CD14-positive monocyte (primary cell): ENCODE measurements around the gene FZD7. TPM values are rescaled to one million over a fixed set of nuclear protein-coding genes. Genes with fewer than 3 reads are reported as not detected.

ENCODE experiments used
- DNase-seq, 3 donors: peaks; one replicate each; pipeline ENCODE4 v3.0.0-alpha.2; 2011 to 2022
- H2AFZ ChIP-seq: 2 replicates; pipeline ENCODE4 v1.6.0; 2012; ENCODE audit warnings: mild to moderate bottlenecking, low read depth, low read length, inconsistent platforms; ENCODE audit not compliant: insufficient read depth, poor library complexity, severe bottlenecking
- H3K27ac ChIP-seq, 2 donors: 1 replicate in 1 of 2; 2 replicates in 1 of 2; pipeline ENCODE4 v1.5.1; 2012 to 2013; ENCODE audit warnings: low read length in 2 of 2, control low read depth in 1 of 2, inconsistent platforms in 1 of 2, low read depth in 1 of 2, mild to moderate bottlenecking in 1 of 2
- H3K27me3 ChIP-seq, 2 donors: one replicate each; pipeline versions ENCODE4 v1.6.0 to v1.6.1; 2011 to 2013; ENCODE audit warnings: low read length in 2 of 2; ENCODE audit not compliant: control insufficient read depth in 2 of 2, insufficient read depth in 2 of 2
- H3K36me3 ChIP-seq, 2 donors: replicated peaks in 1 of 2; 1 replicate in 1 of 2; 2 replicates in 1 of 2; pipeline versions ENCODE4 v1.5.1 to v1.6.1; 2012 to 2013; ENCODE audit warnings: low read length in 2 of 2, control low read depth in 1 of 2, inconsistent platforms in 1 of 2, mild to moderate bottlenecking in 1 of 2; ENCODE audit not compliant: insufficient read depth in 2 of 2, control insufficient read depth in 1 of 2
- H3K4me1 ChIP-seq, 2 donors: 1 replicate in 1 of 2; 2 replicates in 1 of 2; pipeline versions ENCODE4 v1.5.1 to v1.6.1; 2012 to 2013; ENCODE audit warnings: low read length in 2 of 2, control low read depth in 1 of 2, inconsistent platforms in 1 of 2, mild to moderate bottlenecking in 1 of 2, moderate library complexity in 1 of 2; ENCODE audit not compliant: insufficient read depth in 2 of 2, control insufficient read depth in 1 of 2
- H3K4me2 ChIP-seq: replicated peaks from 2 replicates; pipeline ENCODE3; 2012; ENCODE audit warnings: low read length, moderate library complexity, mild to moderate bottlenecking; ENCODE audit not compliant: poor library complexity, severe bottlenecking; ENCODE audit errors: extremely low read depth
- H3K4me3 ChIP-seq, 3 experiments: fragments of 200-600 bp in 1 of 3; sonication (generic) in 1 of 3; replicated peaks in 1 of 3; 1 replicate in 2 of 3; 2 replicates in 1 of 3; pipeline ENCODE4 v1.5.1; 2011 to 2013; ENCODE audit warnings: low read length in 3 of 3, mild to moderate bottlenecking in 3 of 3, control low read depth in 2 of 3, low read depth in 2 of 3, inconsistent platforms in 1 of 3, moderate library complexity in 1 of 3
- H3K79me2 ChIP-seq: 2 replicates; pipeline ENCODE4 v1.6.0; 2012; ENCODE audit warnings: mild to moderate bottlenecking, control low read depth, inconsistent platforms, low read length, moderate library complexity; ENCODE audit not compliant: insufficient read depth
- H3K9ac ChIP-seq: 2 replicates; pipeline ENCODE4 v1.6.0; 2017; ENCODE audit warnings: low read length, mild to moderate bottlenecking; ENCODE audit not compliant: insufficient read depth, poor library complexity, severe bottlenecking
- H3K9me3 ChIP-seq, 2 donors: replicated peaks in 1 of 2; 1 replicate in 1 of 2; 2 replicates in 1 of 2; pipeline versions ENCODE4 v1.5.1 to v1.6.1; 2012 to 2013; ENCODE audit warnings: low read length in 2 of 2, control low read depth in 1 of 2; ENCODE audit not compliant: control insufficient read depth in 1 of 2, insufficient read depth in 1 of 2
- H4K20me1 ChIP-seq: 2 replicates; pipeline ENCODE4 v1.6.0; 2012; ENCODE audit warnings: mild to moderate bottlenecking, low read length, control low read depth, moderate library complexity; ENCODE audit not compliant: insufficient read depth
- H3K27ac Mint-ChIP-seq, 7 donors: one replicate each; pipeline ENCODE4 v1.8.0; 2020; ENCODE audit warnings: mild to moderate bottlenecking in 7 of 7, mixed read lengths in 7 of 7, moderate library complexity in 6 of 7, inconsistent platforms in 2 of 7
- H3K27me3 Mint-ChIP-seq, 3 donors: one replicate each; pipeline ENCODE4 v1.8.0; 2021 to 2022; ENCODE audit warnings: low read depth in 3 of 3, mild to moderate bottlenecking in 3 of 3, mixed read lengths in 3 of 3, moderate library complexity in 3 of 3, inconsistent platforms in 1 of 3
- H3K36me3 Mint-ChIP-seq, 2 donors: one replicate each; pipeline ENCODE4 v1.8.0; 2020; ENCODE audit warnings: mixed read lengths in 2 of 2, inconsistent platforms in 1 of 2, mild to moderate bottlenecking in 1 of 2
- H3K4me1 Mint-ChIP-seq: one replicate; pipeline ENCODE4 v1.8.0; 2020; ENCODE audit warnings: mild to moderate bottlenecking, mixed read lengths
- H3K4me3 Mint-ChIP-seq, 2 donors: one replicate each; pipeline ENCODE4 v1.8.0; 2020; ENCODE audit warnings: mild to moderate bottlenecking in 2 of 2, mixed read lengths in 2 of 2, moderate library complexity in 1 of 2
- H3K9me3 Mint-ChIP-seq, 7 donors: one replicate each; pipeline ENCODE4 v1.8.0; 2020 to 2022; ENCODE audit warnings: mixed read lengths in 7 of 7, mild to moderate bottlenecking in 6 of 7, moderate library complexity in 6 of 7, inconsistent platforms in 2 of 7
- CTCF ChIP-seq: fragments of 200-600 bp; IDR thresholded peaks from one replicate; pipeline ENCODE4 v1.8.0; 2022; ENCODE audit warnings: antibody characterized with exemption, mild to moderate bottlenecking
- WGBS: methylation state at CpG from one replicate; pipeline ENCODE4 v1.1.5; 2013; ENCODE audit warnings: missing lambda C conversion rate; ENCODE audit not compliant: insufficient coverage; 5-methylcytosine and 5-hydroxymethylcytosine counted together
- intact Hi-C, 2 donors: fragments of 100-400 bp; cut with micrococcal nuclease; formaldehyde crosslinking; loops; one replicate each; pipeline versions ENCODE4 v1.15.0 to v1.15.1; 2023
- polyA minus RNA-seq: library from RNA; depleted of rRNA, polyadenylated mRNA; stranded (reverse); fragments of >200 nt; gene quantifications from 2 replicates; pipeline ENCODE4 v1.2.3, GENCODE V29; 2012
- polyA plus RNA-seq, 3 donors: library from polyadenylated mRNA; depleted of rRNA in 1 of 3; unstranded in 2 of 3; stranded (reverse) in 1 of 3; fragments of 300-500 nt in 2 of 3; fragments of >200 nt in 1 of 3; fragmentation: Illumina TruSeq in 2 of 3; gene quantifications; 1 replicate in 2 of 3; 2 replicates in 1 of 3; pipeline ENCODE4 v1.2.3, GENCODE V29; 2012 to 2021
- total RNA-seq, 12 experiments: library from RNA in 1 of 12; stranded (reverse) in 1 of 12; fragments of 120-200 nt in 1 of 12; gene quantifications; one replicate each; pipeline ENCODE4 v1.2.4 and lab custom pipeline; 2013 to 2026; ENCODE audit warnings: mixed read lengths in 6 of 12, inconsistent platforms in 1 of 12

FZD7 gene
- total RNA-seq (2013) = 0.23 TPM
- polyA plus RNA-seq (under 1 TPM in 2 of 3 donors, not detected in 1; 0.05 to 0.28 TPM), polyA minus RNA-seq (0.42 and 0.80 TPM in 2 replicates), total RNA-seq (lab: John Stamatoyannopoulos, UW) (1.4 to 6.9 (median 3.4) reads per million in 11 experiments)

- H3K4me3 Mint-ChIP-seq = peak within 1 kb of the TSS; percentile 90 to 95
- no peak for TF ChIP-seq CTCF
- Histone ChIP-seq H3K9ac (peak within 1 kb of the TSS; percentile 52), H2AFZ (peak within 1 kb of the TSS; percentile 95), H3K4me2 (peak within 1 kb of the TSS; percentile 90), H4K20me1 (no peaks in the 10 kb centered on the region), H3K27ac (no peak within 1 kb of the TSS), H3K79me2 (no peaks in the 10 kb centered on the region), H3K4me1 (peaks cover 23 to 35% of the 10 kb centered on the region in 2 donors), H3K9me3 (peaks cover 11 to 27% of the 10 kb centered on the region in 2 donors), H3K36me3 (no peaks in the 10 kb centered on the region), H3K4me3 (peak within 1 kb of the TSS; percentile 59 to 89 (median 87)), H3K27me3 (peaks cover 58 to 76% of the 10 kb centered on the region in 2 donors)
- peak within 1 kb of the TSS in 3 of 7 donors; percentile 41 to 72 (median 54) for H3K27ac Mint-ChIP-seq
- WGBS = under 1% methylated on average over 88 of the region's 109 CpGs
- H3K4me1 Mint-ChIP-seq = peaks cover 17% of the 10 kb centered on the region
- peaks cover 0 to 12% (median 9%) of the 10 kb centered on the region in 7 donors for H3K9me3 Mint-ChIP-seq
- DNase-seq = peak; percentile 71 to 80 (median 72)
- intact Hi-C loops = no loop called here
- peaks cover 8 to 11% of the 10 kb centered on the region in 2 donors for H3K36me3 Mint-ChIP-seq
- H3K27me3 Mint-ChIP-seq = peaks cover 37 to 52% (median 49%) of the 10 kb centered on the region in 3 donors
Observed at GRCh38 chr2:202033317-202034248, at the start of gene FZD7. TSS of gene FZD7 (plus strand) at chr2:202033855. CDS start at chr2:202034648, 793 bp downstream.

DNA sequence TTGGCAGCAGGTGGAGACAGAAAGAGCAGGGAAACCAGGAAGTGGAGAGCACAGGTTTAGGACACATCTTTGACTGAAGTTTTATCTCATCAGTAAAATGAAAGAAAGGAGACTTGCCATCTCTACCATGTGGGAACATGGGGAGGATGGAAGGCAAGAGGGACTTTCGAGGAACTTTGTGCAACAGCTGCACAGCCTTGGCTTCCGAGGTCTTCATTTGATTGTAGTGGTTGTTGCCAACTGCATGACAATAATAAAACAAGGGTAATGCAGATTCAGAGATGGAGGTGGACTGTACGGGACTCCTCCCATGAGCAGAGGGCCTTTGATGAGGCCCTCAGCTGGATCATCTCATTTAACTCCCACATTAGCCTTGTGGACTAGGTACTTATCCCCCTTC is 49.3 kb upstream of the FZD7 start:
- Mint-ChIP-seq H3K36me3 (no peaks in the 10 kb centered on the region), H3K4me1 (peaks cover 6% of the 10 kb centered on the region), H3K27me3 (peaks cover 3 to 9% (median 4%) of the 10 kb centered on the region in 3 donors), H3K4me3 (no peak overlapping the region), H3K9me3 (no peaks in the 10 kb centered on the region), H3K27ac (peak overlapping the region in 1 of 7 donors; percentile 8)
- no peaks in the 10 kb centered on the region for H3K4me1 ChIP-seq
- H3K36me3 ChIP-seq = no peaks in the 10 kb centered on the region
- H3K27ac ChIP-seq = no peak overlapping the region
- intact Hi-C loops = no loop called here
- H3K4me3 ChIP-seq = no peak overlapping the region
- no peaks in the 10 kb centered on the region for H3K9me3 ChIP-seq
- no peak for DNase-seq
- H3K27me3 ChIP-seq = no peaks in the 10 kb centered on the region
- H3K9ac ChIP-seq = no peak overlapping the region
- no peak overlapping the region for H2AFZ ChIP-seq
- TF ChIP-seq CTCF = no peak
- WGBS = 90% methylated on average over 2 of the region's 3 CpGs
- no peak overlapping the region for H3K4me2 ChIP-seq
- no peaks in the 10 kb centered on the region for H3K79me2 ChIP-seq
- H4K20me1 ChIP-seq = no peaks in the 10 kb centered on the region
